Memory B cell (primary cell): ENCODE measurements around the gene C2orf66.

Experiments used
- ATAC-seq: fragments of 150-1000 bp; cut with Tn5 transposase; 2 replicates; pipeline ENCODE4 v1.10.0; 2021; ENCODE audit warnings: low read depth, mild to moderate bottlenecking, moderate library complexity
- DNase-seq, 2 donors: peaks; one replicate each; pipeline ENCODE4 v3.0.0; 2022; ENCODE audit warnings: low spot score in 2 of 2
- H3K27ac Mint-ChIP-seq: one replicate; pipeline ENCODE4 v1.8.0; 2022; ENCODE audit warnings: mild to moderate bottlenecking, moderate library complexity, mixed read lengths
- H3K27me3 Mint-ChIP-seq: one replicate; pipeline ENCODE4 v1.8.0; 2022; ENCODE audit warnings: mixed read lengths
- H3K36me3 Mint-ChIP-seq: one replicate; pipeline ENCODE4 v1.8.0; 2022; ENCODE audit warnings: mild to moderate bottlenecking, mixed read lengths
- H3K4me1 Mint-ChIP-seq: one replicate; pipeline ENCODE4 v1.8.0; 2022; ENCODE audit warnings: mixed read lengths
- H3K4me3 Mint-ChIP-seq: one replicate; pipeline ENCODE4 v1.8.0; 2022; ENCODE audit warnings: mild to moderate bottlenecking, moderate library complexity, mixed read lengths
- H3K9me3 Mint-ChIP-seq: one replicate; pipeline ENCODE4 v1.8.0; 2022; ENCODE audit warnings: mixed read lengths

C2orf66 gene

GRCh38 chr2:196808083-196808665, 981 bp downstream of the C2orf66 start:
- Mint-ChIP-seq H3K4me1 (peaks cover 2% of the 10 kb centered on the region), H3K9me3 (no peaks in the 10 kb centered on the region), H3K36me3 (no peaks in the 10 kb centered on the region), H3K4me3 (no peak overlapping the region), H3K27me3 (peaks cover 21% of the 10 kb centered on the region), H3K27ac (no peak overlapping the region)
- no peak for DNase-seq
- ATAC-seq = no peak

GRCh38 chr2:196804381-196804780, 4.8 kb downstream of the C2orf66 start:
- Mint-ChIP-seq H3K4me3 (no peak overlapping the region), H3K9me3 (peaks cover 1% of the 10 kb centered on the region), H3K27me3 (peaks cover 8% of the 10 kb centered on the region), H3K27ac (no peak overlapping the region), H3K4me1 (peaks cover 5% of the 10 kb centered on the region), H3K36me3 (no peaks in the 10 kb centered on the region)
- no peak for ATAC-seq
- no peak for DNase-seq

DNA sequence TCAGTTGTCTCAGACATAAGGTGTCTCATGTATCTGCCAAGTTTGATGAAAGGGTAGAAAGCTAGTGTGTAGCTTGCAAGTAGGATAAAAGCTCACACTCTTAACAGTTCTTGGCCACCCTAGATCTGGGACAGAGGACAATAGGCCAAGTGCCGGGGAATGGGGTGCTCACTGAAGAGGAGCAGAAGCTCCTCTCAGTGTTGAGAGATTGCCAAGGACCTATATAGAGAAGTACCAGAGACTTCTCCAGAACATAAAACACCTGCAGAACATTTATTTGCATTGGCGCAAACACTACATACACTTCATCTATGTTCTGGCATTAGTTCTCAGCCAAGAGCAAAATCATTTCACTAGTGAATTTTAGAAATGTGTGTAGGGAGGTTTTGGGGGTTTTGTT, 6.8 kb downstream of the C2orf66 start:
- Mint-ChIP-seq H3K4me3 (no peak overlapping the region), H3K4me1 (peaks cover 7% of the 10 kb centered on the region), H3K36me3 (no peaks in the 10 kb centered on the region), H3K9me3 (peaks cover 1% of the 10 kb centered on the region), H3K27ac (no peak overlapping the region), H3K27me3 (peaks cover 4% of the 10 kb centered on the region)
- ATAC-seq (no peak), DNase-seq (no peak)

DNA sequence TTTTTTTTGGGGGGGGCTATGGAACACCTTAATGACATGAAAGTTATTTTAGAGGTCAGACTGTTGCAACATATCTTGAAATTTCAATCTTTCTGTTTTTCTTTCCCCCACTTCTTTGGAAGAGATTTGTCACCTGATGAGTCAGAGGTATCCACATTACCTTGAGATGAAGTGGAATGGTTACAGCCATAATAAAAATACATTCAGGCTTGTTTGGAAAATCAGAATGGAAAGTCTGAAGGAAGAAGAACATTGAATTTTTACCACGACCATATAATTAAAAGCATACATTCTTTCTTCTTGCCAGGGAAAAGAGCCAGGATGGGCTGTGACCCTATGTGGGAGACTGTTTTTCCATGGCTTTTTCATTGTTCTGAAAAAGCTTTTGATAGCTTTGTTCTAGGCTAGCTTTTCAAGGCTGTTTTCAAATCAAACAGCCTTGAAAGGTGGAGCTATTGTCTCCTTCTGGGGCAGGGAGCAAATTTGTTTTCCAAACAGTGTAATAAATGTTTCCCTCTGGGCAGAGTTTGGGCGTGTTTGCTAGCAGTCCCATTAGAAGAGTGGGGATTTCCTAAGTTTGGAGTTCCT, 7.4 kb downstream of the C2orf66 start:
- Mint-ChIP-seq H3K4me1 (peaks cover 9% of the 10 kb centered on the region), H3K27ac (no peak overlapping the region), H3K36me3 (peaks cover 2% of the 10 kb centered on the region), H3K4me3 (no peak overlapping the region), H3K27me3 (peaks cover 4% of the 10 kb centered on the region), H3K9me3 (peaks cover 1% of the 10 kb centered on the region)
- DNase-seq (no peak), ATAC-seq (no peak)

DNA sequence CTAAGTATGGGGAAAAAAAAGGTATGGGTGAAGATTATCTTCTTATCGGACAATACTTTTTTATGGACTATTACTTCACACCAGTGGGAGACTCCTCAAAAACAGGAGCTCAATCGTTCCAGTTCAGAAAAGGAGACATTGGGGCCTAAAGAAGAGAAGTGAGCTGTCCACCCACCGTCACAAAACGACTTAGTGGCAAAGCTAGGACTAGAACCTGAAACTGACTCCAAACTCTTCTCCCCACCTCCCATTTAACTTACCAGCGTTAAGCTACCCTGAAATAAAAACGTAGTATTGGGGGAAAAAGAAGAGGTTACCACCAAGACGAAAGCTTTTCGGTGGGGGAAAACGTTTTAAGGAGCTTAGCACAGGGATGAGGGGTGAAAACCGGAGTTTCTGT, 10.2 kb downstream of the C2orf66 start:
- Mint-ChIP-seq H3K9me3 (peaks cover 1% of the 10 kb centered on the region), H3K27me3 (no peaks in the 10 kb centered on the region)
- ATAC-seq = peak; percentile 18

DNA sequence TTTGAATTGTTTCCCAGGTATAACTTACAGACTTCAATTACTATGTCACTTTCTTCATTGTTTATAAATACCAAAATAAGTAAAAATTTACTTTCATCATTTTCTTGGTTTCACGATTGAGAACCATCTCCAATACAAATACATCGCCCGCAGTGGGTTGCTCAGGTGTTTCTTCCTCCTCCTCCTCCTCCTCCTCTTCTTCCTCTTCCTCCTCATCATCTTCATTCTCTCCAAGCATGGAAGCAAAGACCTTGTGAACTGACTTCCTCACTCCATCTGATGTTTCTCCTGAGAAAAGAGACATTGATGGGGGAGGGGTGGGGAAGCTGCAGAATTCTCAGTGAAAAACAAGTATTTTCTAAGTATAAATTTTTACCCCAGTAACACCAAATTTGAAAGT, 16.3 kb downstream of the C2orf66 start:
- ATAC-seq (no peak), DNase-seq (no peak)
- H3K4me1 Mint-ChIP-seq = peaks cover 6% of the 10 kb centered on the region
- H3K4me3 Mint-ChIP-seq = no peak overlapping the region
- H3K27ac Mint-ChIP-seq = no peak overlapping the region
- no peaks in the 10 kb centered on the region for H3K27me3 Mint-ChIP-seq
- no peaks in the 10 kb centered on the region for H3K9me3 Mint-ChIP-seq
- H3K36me3 Mint-ChIP-seq = peaks cover 23% of the 10 kb centered on the region

More for the DNA sequence above, 10.2 kb downstream of the C2orf66 start:
- DNase-seq = peak; percentile 1 to 11
- peak overlapping the region; percentile 93 for H3K27ac Mint-ChIP-seq
- H3K4me3 Mint-ChIP-seq = peak overlapping the region; percentile 99
- peaks cover 11% of the 10 kb centered on the region for H3K4me1 Mint-ChIP-seq
- H3K36me3 Mint-ChIP-seq = peaks cover 12% of the 10 kb centered on the region

DNA sequence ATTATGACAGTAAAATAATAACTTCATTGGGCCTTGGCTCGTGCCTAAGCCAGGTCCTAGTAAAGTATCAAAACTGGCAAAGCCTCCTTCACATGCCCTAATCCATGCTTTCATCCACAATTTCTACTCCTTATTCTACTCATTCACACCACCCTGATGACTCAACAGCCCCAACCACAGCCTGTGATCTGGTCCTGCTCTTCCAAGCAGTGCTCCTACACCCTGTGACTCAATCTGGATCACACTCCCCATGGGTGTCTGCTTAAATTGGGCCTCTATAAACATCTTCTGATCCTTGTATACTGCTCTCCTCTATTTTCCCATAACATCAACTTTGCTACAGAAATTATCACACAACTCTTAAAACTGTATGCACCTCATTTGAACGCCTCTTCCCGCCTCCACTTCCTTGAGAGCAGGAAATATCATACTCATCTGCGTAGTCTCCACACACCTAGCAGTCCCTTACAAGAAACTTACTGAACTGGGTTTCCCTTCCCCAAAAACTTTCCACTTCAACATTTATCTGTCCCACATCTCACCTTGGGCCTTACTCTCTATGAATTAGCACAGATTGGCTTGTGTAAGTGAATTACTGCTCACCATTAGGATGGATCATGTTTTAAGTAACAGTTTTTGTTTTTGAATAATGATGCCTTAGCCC, 25.6 kb downstream of the C2orf66 start:
- H3K27me3 Mint-ChIP-seq = no peaks in the 10 kb centered on the region
- no peak for DNase-seq
- H3K4me3 Mint-ChIP-seq = no peak overlapping the region
- peak overlapping the region; percentile 9 for H3K27ac Mint-ChIP-seq
- no peaks in the 10 kb centered on the region for H3K9me3 Mint-ChIP-seq
- peaks cover 4% of the 10 kb centered on the region for H3K4me1 Mint-ChIP-seq
- no peak for ATAC-seq
- peaks cover 25% of the 10 kb centered on the region for H3K36me3 Mint-ChIP-seq

DNA sequence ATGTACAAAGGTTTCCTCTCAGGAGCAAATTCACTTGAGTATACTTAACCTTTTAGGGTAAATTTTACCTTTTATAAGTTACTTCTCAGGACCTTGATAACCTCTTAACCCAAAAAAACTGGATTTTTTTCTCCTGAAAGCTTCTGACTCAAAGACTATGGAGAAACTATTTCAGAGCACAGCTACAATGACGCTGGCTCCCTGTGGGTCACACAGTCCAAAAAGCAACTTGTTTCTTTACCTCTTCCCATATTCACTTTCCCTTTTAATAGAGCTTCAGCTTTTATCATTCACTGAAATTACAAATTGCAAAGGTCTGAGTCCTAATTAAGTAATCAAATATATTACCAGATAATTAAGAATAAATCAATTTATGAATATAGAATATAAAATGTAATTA, 42.1 kb downstream of the C2orf66 start:
- Mint-ChIP-seq H3K27ac (no peak overlapping the region), H3K36me3 (peaks cover 23% of the 10 kb centered on the region)

GRCh38 chr2:196759378-196759706, 49.8 kb downstream of the C2orf66 start:
- H3K27me3 Mint-ChIP-seq = no peaks in the 10 kb centered on the region
- DNase-seq = no peak
- H3K36me3 Mint-ChIP-seq = peaks cover 18% of the 10 kb centered on the region
- H3K4me3 Mint-ChIP-seq = no peak overlapping the region
- H3K4me1 Mint-ChIP-seq = no peaks in the 10 kb centered on the region
- no peak for ATAC-seq
- H3K27ac Mint-ChIP-seq = no peak overlapping the region
- peaks cover 18% of the 10 kb centered on the region for H3K9me3 Mint-ChIP-seq

More for the DNA sequence above, 42.1 kb downstream of the C2orf66 start:
- H3K4me3 Mint-ChIP-seq = no peak overlapping the region
- ATAC-seq (no peak), DNase-seq (no peak)
- no peaks in the 10 kb centered on the region for H3K9me3 Mint-ChIP-seq
- no peaks in the 10 kb centered on the region for H3K27me3 Mint-ChIP-seq
- H3K4me1 Mint-ChIP-seq = no peaks in the 10 kb centered on the region

DNA sequence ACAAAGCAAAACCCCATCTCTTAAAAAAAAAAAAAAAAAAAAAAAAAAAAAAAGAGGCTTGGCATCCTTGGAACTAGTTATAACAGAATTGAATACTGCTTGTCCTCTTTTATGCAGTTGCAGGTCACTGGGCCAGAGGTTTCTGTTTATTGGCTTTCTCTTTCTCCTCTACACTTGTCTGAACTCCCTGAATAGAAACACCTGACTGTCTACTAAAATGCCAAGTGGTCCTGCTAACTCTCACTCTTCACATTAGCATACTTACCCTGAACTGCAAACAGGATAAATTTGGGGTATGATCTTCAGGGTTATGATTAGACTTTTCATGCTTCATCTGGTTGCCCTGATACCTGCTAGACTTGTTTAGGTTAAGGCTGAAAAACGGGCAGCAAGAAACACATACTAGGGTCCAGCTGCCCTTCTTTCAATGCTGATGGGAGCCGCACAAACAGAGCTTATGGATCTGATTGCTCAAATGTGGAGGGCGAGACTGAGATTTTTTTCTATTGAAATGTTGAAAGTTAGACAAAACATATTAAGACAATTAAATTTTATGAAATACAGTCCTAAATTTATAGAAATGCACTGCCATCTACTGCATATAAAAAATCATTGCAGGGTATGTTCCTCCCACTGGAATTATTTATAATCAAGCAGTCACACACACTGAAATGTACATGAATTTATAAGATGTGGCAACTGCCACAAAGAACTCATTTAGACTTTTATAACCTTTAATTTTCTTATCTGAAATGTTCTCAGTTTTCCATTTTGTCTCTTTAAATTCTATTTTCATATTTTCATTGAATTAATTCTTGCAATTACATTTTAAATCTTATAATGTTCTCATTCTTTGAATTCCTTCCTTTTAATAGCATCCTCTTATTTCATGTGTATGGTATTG, 50.4 kb downstream of the C2orf66 start:
- no peaks in the 10 kb centered on the region for H3K4me1 Mint-ChIP-seq
- peaks cover 23% of the 10 kb centered on the region for H3K9me3 Mint-ChIP-seq
- H3K27ac Mint-ChIP-seq = no peak overlapping the region
- H3K27me3 Mint-ChIP-seq = no peaks in the 10 kb centered on the region
- peaks cover 16% of the 10 kb centered on the region for H3K36me3 Mint-ChIP-seq
- DNase-seq (no peak), ATAC-seq (no peak)
- no peak overlapping the region for H3K4me3 Mint-ChIP-seq
